ENCODE results near the gene RPL13A. TPM values are rescaled to one million over a fixed set of nuclear protein-coding genes. Genes with fewer than 3 reads are reported as not detected.
A peak's percentile ranks its signal among the peaks of the same experiment; 100 is the strongest.

Gene RPL13A
- total and polyA plus RNA-seq, 2 of the 4 experiments (the other 2 are of a cell fraction): 1,477 to 2,069 TPM

DNA sequence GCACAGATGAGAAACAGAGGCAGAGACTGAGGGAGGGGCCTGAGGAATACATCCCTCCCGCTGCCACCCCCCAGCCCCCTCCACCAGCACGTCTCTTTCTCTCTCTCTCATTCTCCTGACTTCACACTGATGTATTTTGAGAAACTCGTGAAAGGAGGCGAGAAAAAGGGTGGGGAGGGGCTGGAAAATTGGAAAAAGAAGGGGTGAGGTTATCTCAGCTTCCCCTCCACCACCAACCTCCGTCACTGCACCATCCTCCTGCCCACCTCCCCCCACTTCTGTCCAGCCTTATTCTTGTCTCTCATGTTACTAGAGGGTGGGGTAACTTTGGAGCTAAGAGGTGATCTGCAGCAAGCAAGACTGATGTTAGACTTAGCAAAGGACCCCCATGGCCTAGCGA is 47.6 kb upstream of the RPL13A start:
- intact Hi-C loops (cut with micrococcal nuclease) (no loop called here), in situ Hi-C loops (cut with MboI; ENCODE audit: low sequenced_read_pairs) (loop anchor here (10.0 kb wide), 2 partner anchors 45 to 175 kb away; no protein-coding TSS in a partner anchor), dilution Hi-C loops (cut with HindIII; ENCODE audit: low sequenced_read_pairs, unreplicated experiment) (no loop called here)
- H3K9me3 ChIP-seq (ENCODE audit: control insufficient read depth, insufficient read depth, low read length): peaks cover 3% of the 10 kb centered on the region
- no peak overlapping the region for H2BK15ac ChIP-seq (ENCODE audit: low read depth, low read length)
- H2AFZ ChIP-seq (replicated peaks; ENCODE audit: low read length, poor library complexity): peak overlapping the region; percentile 60
- no peak overlapping the region for H4K5ac ChIP-seq (ENCODE audit: low read depth, low read length)
- no peak overlapping the region for H2BK20ac ChIP-seq (ENCODE audit: low read depth, low read length)
- no peak overlapping the region for H3K56ac ChIP-seq (ENCODE audit: extremely low read depth, insufficient read depth, low read length)
- no peak for TF ChIP-seq FOS (IDR thresholded peaks at IDR 0.05; ENCODE audit: low read depth, low read length)
- H2AK9ac ChIP-seq (replicated peaks; ENCODE audit: low read depth, low read length, poor library complexity): no peak overlapping the region
- peaks cover 3% of the 10 kb centered on the region; the same call in 1 of the 2 replicates for H4K20me1 ChIP-seq (ENCODE audit: insufficient read depth, low read length)
- CTCF ChIA-PET: no interaction called here
- ATAC-seq (ENCODE audit: low read depth): no peak
- H2BK120ac ChIP-seq (ENCODE audit: low read depth, low read length): no peak overlapping the region
- no peak overlapping the region for H2AK5ac ChIP-seq (ENCODE audit: low read depth, low read length)
- H3K4me2 ChIP-seq (ENCODE audit: low read depth, low read length): no peak overlapping the region
- H4K8ac ChIP-seq (ENCODE audit: low read depth in 2 of 2, low read length in 2 of 2): no peak overlapping the region
- no peak for DNase-seq
- H3K4me3 ChIP-seq (ENCODE audit: insufficient read depth, low read depth, low read length): no peak overlapping the region
- WGBS, 2 experiments (ENCODE audit: extremely low coverage in 2 of 2, insufficient read length in 1 of 2): no CpG with 5 or more reads among the region's 6 CpGs
- H3K18ac ChIP-seq (ENCODE audit: low read depth, low read length): no peak overlapping the region
- peaks cover 3% of the 10 kb centered on the region; the same call in 1 of the 2 replicates for H3K9me1 ChIP-seq (ENCODE audit: insufficient read depth, low read length)
- H3K36me3 ChIP-seq (ENCODE audit: control insufficient read depth, insufficient read depth, low read length): no peaks in the 10 kb centered on the region
- no peak overlapping the region for H4K91ac ChIP-seq (ENCODE audit: insufficient read depth, low read depth, low read length)
- no peak overlapping the region for H3K27ac ChIP-seq (ENCODE audit: insufficient read depth, low read length)
- H3K4ac ChIP-seq (ENCODE audit: low read depth, low read length): no peak overlapping the region
- H3K4me1 ChIP-seq (ENCODE audit: control insufficient read depth, insufficient read depth, low read length): no peaks in the 10 kb centered on the region
- POLR2A ChIA-PET (ENCODE audit: unreplicated experiment): no interaction called here
- H3K14ac ChIP-seq (replicated peaks; ENCODE audit: low read depth, low read length): no peak overlapping the region
- BruUV-seq (replicated peaks): no TSS peak
- H3K23ac ChIP-seq (ENCODE audit: low read depth, low read length): 0 out of 2 replicates have a peak overlapping the region, but pooled peaks have one; percentile 4
- no peaks in the 10 kb centered on the region for H3K79me1 ChIP-seq (ENCODE audit: low read depth in 1 of 2, low read length in 2 of 2)
- H2BK5ac ChIP-seq (ENCODE audit: low read depth, low read length, poor library complexity, severe bottlenecking): no peak overlapping the region
- peaks cover 74% of the 10 kb centered on the region for H3K27me3 ChIP-seq (ENCODE audit: control insufficient read depth, insufficient read depth, low read length)
- H3K9ac ChIP-seq (ENCODE audit: low read depth, low read length): no peak overlapping the region
